Left lung (tissue), 10 donors: Measurements from ENCODE around the gene EIF2B2. TPM values are rescaled to one million over a fixed set of nuclear protein-coding genes. Genes with fewer than 3 reads are reported as not detected.

ENCODE experiments used
- ATAC-seq: fragments of 200-7000 bp; cut with Tn5 transposase; one replicate; pipeline ENCODE4 v1.9.1; 2020; ENCODE audit warnings: moderate library complexity
- DNase-seq, 4 donors: peaks; one replicate each; pipeline ENCODE4 v3.0.0-alpha.2; 2013 to 2020
- H3K27ac ChIP-seq, 2 donors: fragments of 200-600 bp; sonication (generic) in 1 of 2; one replicate each; pipeline versions ENCODE4 v1.5.0 to v1.8.0; 2020 to 2021
- H3K27me3 ChIP-seq, 2 donors: fragments of 200-600 bp; sonication (generic) in 1 of 2; one replicate each; pipeline versions ENCODE4 v1.5.0 to v1.8.0; 2020 to 2021
- H3K36me3 ChIP-seq, 2 donors: fragments of 200-600 bp; sonication (generic) in 1 of 2; one replicate each; pipeline versions ENCODE4 v1.5.0 to v1.8.0; 2020 to 2021
- H3K4me1 ChIP-seq, 2 donors: fragments of 200-600 bp; one replicate each; pipeline ENCODE4 v1.8.0; 2021
- H3K4me3 ChIP-seq, 2 donors: fragments of 200-600 bp; sonication (generic) in 1 of 2; one replicate each; pipeline versions ENCODE4 v1.5.0 to v1.8.0; 2020 to 2021; ENCODE audit warnings: mild to moderate bottlenecking in 1 of 2
- H3K9me3 ChIP-seq, 2 donors: fragments of 200-600 bp; sonication (generic) in 1 of 2; one replicate each; pipeline versions ENCODE4 v1.5.0 to v1.8.0; 2020 to 2021
- CTCF ChIP-seq, 2 donors: fragments of 200-600 bp; sonication (generic) in 1 of 2; IDR thresholded peaks; one replicate each; pipeline versions ENCODE4 v1.5.0 to v1.8.0; 2021; ENCODE audit warnings: antibody characterized with exemption in 2 of 2
- intact Hi-C, 2 donors: fragments of 100-400 bp; cut with DNase I; formaldehyde crosslinking; loops; one replicate each; pipeline versions ENCODE4 v1.11.2 to v1.14.2; 2022
- polyA plus RNA-seq, 6 donors: library from polyadenylated mRNA; unstranded; fragments of 120-200 nt; gene quantifications; one replicate each; pipeline ENCODE4 v1.2.1, GENCODE V29; 2013; ENCODE audit not compliant: insufficient read length in 6 of 6
- total RNA-seq, 2 donors: library from RNA; stranded (reverse); fragmentation: NEBNext Ultra II Directional; extraction: Animal tissue kit (Norgen Biotek cat#: 25700); gene quantifications; one replicate each; pipeline ENCODE4 v1.2.1, GENCODE V29; 2021
- donor health status: DM: no; HTN: yes; CAD: no.
- donor health status: DM: no; HTN: no; CAD: no.

Gene EIF2B2
- total and polyA plus RNA-seq, 8 donors: 38.7 to 58.2 (median 46.7) TPM

- intact Hi-C loops: no loop called here
- DNase-seq (peak in 1 of 4 donors; percentile 67), ATAC-seq (peak; percentile 15)
- Histone ChIP-seq H3K4me1 (peaks cover 0 to 11% of the 10 kb centered on the region in 2 donors), H3K4me3 (no peak overlapping the region), H3K36me3 (no peaks in the 10 kb centered on the region), H3K27ac (no peak overlapping the region), H3K9me3 (no peaks in the 10 kb centered on the region), H3K27me3 (no peaks in the 10 kb centered on the region)
- TF ChIP-seq CTCF (IDR thresholded peaks at IDR 0.05): no peak
These were observed 28.2 kb upstream of the EIF2B2 start for GRCh38 chr14:74974364-74975058.

- Histone ChIP-seq H3K4me1 (peaks cover 0 to 11% of the 10 kb centered on the region in 2 donors), H3K27me3 (no peaks in the 10 kb centered on the region), H3K36me3 (no peaks in the 10 kb centered on the region), H3K4me3 (no peak overlapping the region), H3K9me3 (no peaks in the 10 kb centered on the region), H3K27ac (no peak overlapping the region)
- ATAC-seq (peak; percentile 14), DNase-seq (peak in 2 of 4 donors; percentile 88 to 94)
- no peak for TF ChIP-seq CTCF (IDR thresholded peaks at IDR 0.05)
- intact Hi-C loops: no loop called here
These were observed 27.5 kb upstream of the EIF2B2 start for GRCh38 chr14:74975059-74975810.

GRCh38 chr14:74976264-74977113 lies 26.2 kb upstream of the EIF2B2 start:
- peaks cover 0 to 11% of the 10 kb centered on the region in 2 donors for H3K4me1 ChIP-seq
- no peak overlapping the region for H3K4me3 ChIP-seq
- ATAC-seq (no peak), DNase-seq (no peak)
- no peaks in the 10 kb centered on the region for H3K27me3 ChIP-seq
- H3K36me3 ChIP-seq: no peaks in the 10 kb centered on the region
- TF ChIP-seq CTCF (IDR thresholded peaks at IDR 0.05): no peak
- H3K27ac ChIP-seq: no peak overlapping the region
- intact Hi-C loops: no loop called here
- no peaks in the 10 kb centered on the region for H3K9me3 ChIP-seq

- H3K4me1 ChIP-seq: peaks cover 0 to 11% of the 10 kb centered on the region in 2 donors
- H3K27me3 ChIP-seq: no peaks in the 10 kb centered on the region
- intact Hi-C loops: no loop called here
- DNase-seq (no peak), ATAC-seq (no peak)
- no peaks in the 10 kb centered on the region for H3K36me3 ChIP-seq
- H3K9me3 ChIP-seq: no peaks in the 10 kb centered on the region
- TF ChIP-seq CTCF (IDR thresholded peaks at IDR 0.05): no peak
- H3K4me3 ChIP-seq: no peak overlapping the region
- H3K27ac ChIP-seq: no peak overlapping the region
These were observed 25.4 kb upstream of the EIF2B2 start for GRCh38 chr14:74977164-74977900.
